Activated CD8-positive, alpha-beta memory T cell treated with anti-CD3 and anti-CD28 coated beads, Interleukin-2, amount 50 U/mL, for 1 hour (primary cell): ENCODE data around the gene ZNF124.
"Not testable (repeated sequence)": the region's sequence is repeated elsewhere in the genome, so short reads cannot be mapped to it uniquely, and the experiment has no call there.

Source experiments
- DNase-seq: peaks from one replicate; pipeline ENCODE4 v3.0.0-alpha.2; 2020; ENCODE audit errors: extremely low read depth

The ZNF124 gene

GRCh38 chr1:247172996-247173395 lies 1.2 kb upstream of the ZNF124 start:
- no peak for DNase-seq

- DNase-seq = not testable (repeated sequence)
Observed at GRCh38 chr1:247171443-247171842, 377 bp downstream of the ZNF124 start.

- DNase-seq = no peak
Observed at GRCh38 chr1:247165674-247166073, 6.1 kb downstream of the ZNF124 start.

- DNase-seq = no peak
Observed at GRCh38 chr1:247164694-247165093, 7.1 kb downstream of the ZNF124 start.

GRCh38 chr1:247156787-247157232 lies 15.0 kb downstream of the ZNF124 start:
- no peak for DNase-seq

GRCh38 chr1:247147781-247148180 lies 24.0 kb downstream of the ZNF124 start:
- DNase-seq = no peak

- DNase-seq = not testable (repeated sequence)
Observed at GRCh38 chr1:247147120-247147519, 24.7 kb downstream of the ZNF124 start.

- DNase-seq = no peak
Observed at GRCh38 chr1:247146671-247147070, 25.1 kb downstream of the ZNF124 start.

GRCh38 chr1:247145279-247145678 lies 26.5 kb downstream of the ZNF124 start:
- DNase-seq = no peak

- not testable (repeated sequence) for DNase-seq
Observed at GRCh38 chr1:247139557-247139956, 32.3 kb downstream of the ZNF124 start.

GRCh38 chr1:247131236-247131635 lies 40.6 kb downstream of the ZNF124 start:
- no peak for DNase-seq

GRCh38 chr1:247127519-247128282 lies 44.1 kb downstream of the ZNF124 start:
- not testable (repeated sequence) for DNase-seq

- not testable (repeated sequence) for DNase-seq
Observed at GRCh38 chr1:247126601-247127000, 45.2 kb downstream of the ZNF124 start.

- DNase-seq = not testable (repeated sequence)
Observed at GRCh38 chr1:247126166-247126565, 45.7 kb downstream of the ZNF124 start.

- no peak for DNase-seq
Observed at GRCh38 chr1:247121382-247121781, 50.4 kb downstream of the ZNF124 start.

- DNase-seq = not testable (repeated sequence)
Observed at GRCh38 chr1:247120408-247120668, 51.5 kb downstream of the ZNF124 start.

- no peak for DNase-seq
Observed at GRCh38 chr1:247119600-247120407, 52.0 kb downstream of the ZNF124 start.

GRCh38 chr1:247118946-247119446 lies 52.8 kb downstream of the ZNF124 start:
- DNase-seq = no peak

- no peak for DNase-seq
Observed at GRCh38 chr1:247115545-247115944, 56.3 kb downstream of the ZNF124 start.

GRCh38 chr1:247115141-247115510 lies 56.7 kb downstream of the ZNF124 start:
- no peak for DNase-seq

GRCh38 chr1:247114351-247115140 lies 57.3 kb downstream of the ZNF124 start:
- DNase-seq = no peak

- no peak for DNase-seq
Observed at GRCh38 chr1:247113733-247114271, 58.0 kb downstream of the ZNF124 start.
